Motor neuron (in vitro differentiated cells): ENCODE measurements around the gene KCNB1. TPM values are rescaled to one million over a fixed set of nuclear protein-coding genes. Genes with fewer than 3 reads are reported as not detected.

ENCODE experiments used
- total RNA-seq, 8 experiments: library from RNA; unstranded; fragments of 300-600 nt; gene quantifications; 2 replicates each; pipeline versions ENCODE4 v1.2.3 to v1.2.4, GENCODE V29; 2022

The KCNB1 gene
- total RNA-seq, 8 experiments from 2014 or later, result 0.58 to 11.5 (median 3.1) TPM

Other genes with a start within 250 kb of the KCNB1 start
- gene ZNFX1, start 204.6 kb downstream of the KCNB1 start, total RNA-seq, result 100 to 1,000 TPM in 1 of 8 experiments, 10 to 100 TPM in 3, 1 to 10 TPM in 4; 5.7 to 108 (median 15.7) TPM
- 10 to 100 TPM in 1 of 8 experiments, 1 to 10 TPM in 6, under 1 TPM in 1; 0.22 to 36.5 (median 1.3) TPM for gene PTGIS, start 85.5 kb upstream of the KCNB1 start, total RNA-seq
- 10 to 100 TPM; 18.6 to 69.8 (median 37.5) TPM for gene B4GALT5, start 231.2 kb upstream of the KCNB1 start, total RNA-seq